Measurements from ENCODE around the gene PLCD3. TPM values are rescaled to one million over a fixed set of nuclear protein-coding genes. Genes with fewer than 3 reads are reported as not detected.

The PLCD3 gene
- total and polyA plus RNA-seq, 9 of the 15 experiments (the other 6 are each of a cell fraction or from before 2014, with no cell fraction given): 0.20 to 22.6 (median 7.5) TPM

DNA sequence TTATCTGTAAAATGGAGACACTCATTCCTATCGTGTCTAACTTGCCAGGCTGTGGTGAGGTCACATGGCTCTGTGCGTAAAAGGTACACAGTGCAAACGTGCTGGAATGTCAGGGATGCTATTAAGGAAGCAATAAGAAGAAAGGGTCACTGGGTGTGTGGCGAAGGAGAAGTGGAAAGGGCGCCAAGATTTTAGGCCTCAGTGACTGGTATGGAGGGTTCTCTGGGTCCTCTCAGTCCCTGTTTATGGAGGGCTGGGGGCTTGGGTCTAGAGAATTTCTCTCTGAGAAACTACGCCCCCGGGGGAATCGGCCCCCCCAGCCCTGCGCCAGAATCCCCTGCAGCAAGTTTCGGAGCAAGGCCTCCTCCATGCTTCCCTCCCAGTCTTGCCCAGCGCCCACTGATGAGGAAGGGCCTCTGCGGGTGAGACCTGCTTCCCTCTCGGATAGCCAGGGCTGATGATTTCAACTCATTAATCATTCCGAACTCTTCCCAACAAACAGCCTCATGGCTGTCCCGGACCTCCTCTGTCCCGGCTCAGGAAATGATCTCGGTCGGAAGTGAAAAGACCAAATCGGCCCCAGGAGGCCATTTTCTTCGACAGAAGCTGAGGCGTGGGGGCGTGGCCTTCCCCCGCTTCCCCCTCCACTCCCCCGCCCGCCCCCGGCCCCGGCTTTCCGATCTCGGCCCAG lies 14.7 kb upstream of the PLCD3 start (continued):
- TF ChIP-seq, protein P1, sequence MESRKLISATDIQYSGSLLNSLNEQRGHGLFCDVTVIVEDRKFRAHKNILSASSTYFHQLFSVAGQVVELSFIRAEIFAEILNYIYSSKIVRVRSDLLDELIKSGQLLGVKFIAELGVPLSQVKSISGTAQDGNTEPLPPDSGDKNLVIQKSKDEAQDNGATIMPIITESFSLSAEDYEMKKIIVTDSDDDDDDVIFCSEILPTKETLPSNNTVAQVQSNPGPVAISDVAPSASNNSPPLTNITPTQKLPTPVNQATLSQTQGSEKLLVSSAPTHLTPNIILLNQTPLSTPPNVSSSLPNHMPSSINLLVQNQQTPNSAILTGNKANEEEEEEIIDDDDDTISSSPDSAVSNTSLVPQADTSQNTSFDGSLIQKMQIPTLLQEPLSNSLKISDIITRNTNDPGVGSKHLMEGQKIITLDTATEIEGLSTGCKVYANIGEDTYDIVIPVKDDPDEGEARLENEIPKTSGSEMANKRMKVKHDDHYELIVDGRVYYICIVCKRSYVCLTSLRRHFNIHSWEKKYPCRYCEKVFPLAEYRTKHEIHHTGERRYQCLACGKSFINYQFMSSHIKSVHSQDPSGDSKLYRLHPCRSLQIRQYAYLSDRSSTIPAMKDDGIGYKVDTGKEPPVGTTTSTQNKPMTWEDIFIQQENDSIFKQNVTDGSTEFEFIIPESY (CRISPR knock-in tag; IDR thresholded peaks at IDR 0.05): no peak
- TF ChIP-seq ZNF444 (CRISPR knock-in tag; IDR thresholded peaks at IDR 0.05) (peak; percentile 75; the same call in 1 of the 2 replicates), ZBTB49 (CRISPR knock-in tag; IDR thresholded peaks at IDR 0.05; ENCODE audit: borderline replicate concordance) (no peak), ETS1 (conservative IDR thresholded peaks at IDR 0.05; ENCODE audit: control insufficient read depth, low read depth, low read length) (no peak), ZBTB7A (IDR thresholded peaks at IDR 0.05; ENCODE audit: borderline replicate concordance, control insufficient read depth, low read depth, low read length) (no peak), ZNF696 (CRISPR knock-in tag; conservative IDR thresholded peaks at IDR 0.05) (no peak), ZMIZ1 (IDR thresholded peaks at IDR 0.05; ENCODE audit: low read depth in 2 of 2, low read length in 2 of 2) (peak in 1 of 2 experiments; percentile 28; a peak in 1 of 4 replicates), CC2D1A (IDR thresholded peaks at IDR 0.05) (no peak), RAD51 (IDR thresholded peaks at IDR 0.05; ENCODE audit: borderline replicate concordance, low read depth) (0 out of 2 replicates have a peak, but pooled peaks have one; percentile 44), E2F5 (CRISPR knock-in tag; IDR thresholded peaks at IDR 0.05) (no peak), PRMT5 (CRISPR knock-in tag; IDR thresholded peaks at IDR 0.05) (no peak), ILK (tag; IDR thresholded peaks at IDR 0.05; ENCODE audit: borderline replicate concordance, low read depth) (no peak)
- TF ChIP-seq, protein P2, sequence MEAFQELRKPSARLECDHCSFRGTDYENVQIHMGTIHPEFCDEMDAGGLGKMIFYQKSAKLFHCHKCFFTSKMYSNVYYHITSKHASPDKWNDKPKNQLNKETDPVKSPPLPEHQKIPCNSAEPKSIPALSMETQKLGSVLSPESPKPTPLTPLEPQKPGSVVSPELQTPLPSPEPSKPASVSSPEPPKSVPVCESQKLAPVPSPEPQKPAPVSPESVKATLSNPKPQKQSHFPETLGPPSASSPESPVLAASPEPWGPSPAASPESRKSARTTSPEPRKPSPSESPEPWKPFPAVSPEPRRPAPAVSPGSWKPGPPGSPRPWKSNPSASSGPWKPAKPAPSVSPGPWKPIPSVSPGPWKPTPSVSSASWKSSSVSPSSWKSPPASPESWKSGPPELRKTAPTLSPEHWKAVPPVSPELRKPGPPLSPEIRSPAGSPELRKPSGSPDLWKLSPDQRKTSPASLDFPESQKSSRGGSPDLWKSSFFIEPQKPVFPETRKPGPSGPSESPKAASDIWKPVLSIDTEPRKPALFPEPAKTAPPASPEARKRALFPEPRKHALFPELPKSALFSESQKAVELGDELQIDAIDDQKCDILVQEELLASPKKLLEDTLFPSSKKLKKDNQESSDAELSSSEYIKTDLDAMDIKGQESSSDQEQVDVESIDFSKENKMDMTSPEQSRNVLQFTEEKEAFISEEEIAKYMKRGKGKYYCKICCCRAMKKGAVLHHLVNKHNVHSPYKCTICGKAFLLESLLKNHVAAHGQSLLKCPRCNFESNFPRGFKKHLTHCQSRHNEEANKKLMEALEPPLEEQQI (IDR thresholded peaks at IDR 0.05): no peak

Measured in K562 (cell line).